Naive thymus-derived CD4-positive, alpha-beta T cell (primary cell): ENCODE results near the gene DCAF10. TPM values are rescaled to one million over a fixed set of nuclear protein-coding genes. Genes with fewer than 3 reads are reported as not detected.
"Not testable (repeated sequence)": the region's sequence is repeated elsewhere in the genome, so short reads cannot be mapped to it uniquely, and the experiment has no call there.

Source experiments
- ATAC-seq: fragments of 150-1000 bp; cut with Tn5 transposase; 2 replicates; pipeline ENCODE4 v1.10.0; 2021; ENCODE audit warnings: mild to moderate bottlenecking, moderate library complexity
- CTCF ChIA-PET: fragments of 350-600 bp; sonication (Branson Sonifier 250); formaldehyde crosslinking; loops from one replicate; lab custom pipeline; 2021; ENCODE audit warnings: antibody characterized with exemption; lab: Charles Lee
- POLR2A ChIA-PET: fragments of 350-600 bp; sonication (Branson Sonifier 250); formaldehyde crosslinking; loops from one replicate; lab custom pipeline; 2021; ENCODE audit warnings: antibody characterized with exemption, inconsistent platforms; lab: Charles Lee
- DNase-seq, 9 donors: peaks; one replicate each; pipeline versions ENCODE4 v3.0.0 to v3.0.0-alpha.2; 2020 to 2022; ENCODE audit warnings: mixed read lengths in 1 of 9
- H3K27ac ChIP-seq: one replicate; pipeline ENCODE4 v1.7.0; 2013; ENCODE audit warnings: mild to moderate bottlenecking, low read depth, low read length, moderate library complexity
- H3K27me3 ChIP-seq, 2 donors: one replicate each; pipeline ENCODE4 v1.7.0; 2013; ENCODE audit warnings: low read length in 2 of 2, mild to moderate bottlenecking in 2 of 2, moderate library complexity in 2 of 2; ENCODE audit not compliant: control insufficient read depth in 2 of 2, insufficient read depth in 2 of 2
- H3K36me3 ChIP-seq, 3 experiments: 1 replicate in 2 of 3; 2 replicates in 1 of 3; pipeline ENCODE4 v1.7.0; 2013; ENCODE audit warnings: low read length in 3 of 3, mild to moderate bottlenecking in 3 of 3, moderate library complexity in 1 of 3; ENCODE audit not compliant: insufficient read depth in 3 of 3, control insufficient read depth in 2 of 3
- H3K4me1 ChIP-seq, 2 donors: one replicate each; pipeline ENCODE4 v1.7.0; 2013; ENCODE audit warnings: low read length in 2 of 2, mild to moderate bottlenecking in 2 of 2, moderate library complexity in 1 of 2; ENCODE audit not compliant: control insufficient read depth in 2 of 2, insufficient read depth in 2 of 2
- H3K4me3 ChIP-seq: 2 replicates; pipeline ENCODE4 v1.7.0; 2013; ENCODE audit warnings: mild to moderate bottlenecking, low read length
- H3K9me3 ChIP-seq, 3 experiments: 1 replicate in 2 of 3; 2 replicates in 1 of 3; pipeline ENCODE4 v1.7.0; 2013; ENCODE audit warnings: low read length in 3 of 3; ENCODE audit not compliant: control insufficient read depth in 2 of 3
- H3K27ac Mint-ChIP-seq, 9 donors: one replicate each; pipeline ENCODE4 v1.8.0; 2020 to 2022; ENCODE audit warnings: mixed read lengths in 9 of 9, mild to moderate bottlenecking in 8 of 9, moderate library complexity in 5 of 9, inconsistent platforms in 2 of 9
- H3K27me3 Mint-ChIP-seq, 5 donors: one replicate each; pipeline ENCODE4 v1.8.0; 2021 to 2022; ENCODE audit warnings: mixed read lengths in 5 of 5, mild to moderate bottlenecking in 1 of 5
- H3K36me3 Mint-ChIP-seq, 5 donors: one replicate each; pipeline ENCODE4 v1.8.0; 2020 to 2022; ENCODE audit warnings: mixed read lengths in 5 of 5, mild to moderate bottlenecking in 3 of 5, inconsistent platforms in 1 of 5
- H3K4me1 Mint-ChIP-seq, 7 donors: one replicate each; pipeline ENCODE4 v1.8.0; 2020 to 2022; ENCODE audit warnings: mixed read lengths in 7 of 7, mild to moderate bottlenecking in 3 of 7, inconsistent platforms in 1 of 7
- H3K4me3 Mint-ChIP-seq, 10 donors: one replicate each; pipeline ENCODE4 v1.8.0; 2020 to 2022; ENCODE audit warnings: mild to moderate bottlenecking in 10 of 10, mixed read lengths in 10 of 10, moderate library complexity in 6 of 10, inconsistent platforms in 2 of 10
- H3K9me3 Mint-ChIP-seq, 11 donors: one replicate each; pipeline ENCODE4 v1.8.0; 2020 to 2022; ENCODE audit warnings: mixed read lengths in 11 of 11, mild to moderate bottlenecking in 4 of 11, inconsistent platforms in 1 of 11, moderate library complexity in 1 of 11
- intact Hi-C, 2 donors: fragments of 100-400 bp; cut with micrococcal nuclease; formaldehyde crosslinking; loops; one replicate each; pipeline ENCODE4 v1.15.1; 2023
- polyA plus RNA-seq, 2 donors: library from polyadenylated mRNA; unstranded; fragments of 300-500 nt; fragmentation: Illumina TruSeq; gene quantifications; one replicate each; pipeline ENCODE4 v1.2.3, GENCODE V29; 2021
- total RNA-seq, 6 experiments: library from RNA in 5 of 6; stranded (reverse) in 5 of 6; gene quantifications; 1 replicate in 5 of 6; 2 replicates in 1 of 6; pipeline ENCODE4 v1.2.3 and lab custom pipeline; 2021 to 2026

The DCAF10 gene
- total and polyA plus RNA-seq, 7 experiments from 2014 or later: 12.1 to 28.6 (median 21.9) TPM

DNA sequence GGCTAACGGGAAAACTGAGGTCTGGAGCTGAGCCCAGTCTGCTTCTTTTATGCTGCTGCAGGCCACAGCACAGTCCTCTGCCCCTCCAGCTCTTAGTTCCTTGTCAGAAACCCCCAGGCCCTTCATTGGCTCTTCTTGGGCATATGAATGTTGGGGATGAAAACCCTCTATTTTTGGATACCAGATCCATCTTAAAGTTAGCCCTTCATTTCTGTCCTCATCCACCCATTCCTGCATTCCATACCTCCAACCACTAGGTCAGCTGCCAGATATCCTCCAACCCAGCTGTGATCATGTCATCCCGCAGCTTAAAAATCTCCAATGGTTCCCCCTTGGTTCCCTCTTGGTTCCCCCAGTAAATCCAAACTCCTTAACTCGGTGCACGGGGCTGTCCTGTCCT is 105.2 kb downstream of the DCAF10 start:
- Histone ChIP-seq H3K4me1 (peaks cover 20 to 22% of the 10 kb centered on the region in 2 donors), H3K9me3 (no peaks in the 10 kb centered on the region), H3K27ac (no peak overlapping the region), H3K36me3 (peaks cover 0 to 5% (median 0%) of the 10 kb centered on the region in 3 experiments), H3K27me3 (no peaks in the 10 kb centered on the region), H3K4me3 (no peak overlapping the region)
- Mint-ChIP-seq H3K27me3 (peaks cover 0 to 4% (median 0%) of the 10 kb centered on the region in 5 donors), H3K36me3 (peaks cover 0 to 2% (median 0%) of the 10 kb centered on the region in 5 donors), H3K27ac (peak overlapping the region in 6 of 9 donors; percentile 20 to 92 (median 64)), H3K9me3 (no peaks in the 10 kb centered on the region), H3K4me3 (peak overlapping the region; percentile 6 to 63 (median 44)), H3K4me1 (peaks cover 16 to 38% (median 29%) of the 10 kb centered on the region in 7 donors)
- intact Hi-C loops: loop anchor here in 1 of 2 donors (2.0 kb wide), 4 partner anchors 105 to 487 kb away; partner anchors contain the start of genes ALDH1B1, DCAF10 and SHB
- DNase-seq (no peak), ATAC-seq (no peak)
- ChIA-PET CTCF (interaction anchor here (1.3 kb wide), 1 partner anchor 153 kb away, joined by 4 read pairs; no protein-coding TSS in a partner anchor), POLR2A (no interaction called here)

GRCh38 chr9:37906312-37907239 is 106.0 kb downstream of the DCAF10 start:
- CTCF ChIA-PET: interaction anchor here (1.3 kb wide), 1 partner anchor 154 kb away, joined by 4 read pairs; no protein-coding TSS in a partner anchor

GRCh38 chr9:37908283-37908682 is 107.7 kb downstream of the DCAF10 start:
- ATAC-seq: no peak
- intact Hi-C loops: no loop called here
- CTCF ChIA-PET: interaction anchor here (0.6 to 0.7 kb wide), 2 partner anchors 178 to 200 kb away, joined by 3 read pairs; no protein-coding TSS in a partner anchor

More at GRCh38 chr9:37906312-37907239, 106.0 kb downstream of the DCAF10 start:
- Histone ChIP-seq H3K27ac (no peak overlapping the region), H3K27me3 (no peaks in the 10 kb centered on the region), H3K4me1 (peaks cover 20 to 22% of the 10 kb centered on the region in 2 donors), H3K36me3 (peaks cover 0 to 5% (median 0%) of the 10 kb centered on the region in 3 experiments), H3K4me3 (no peak overlapping the region), H3K9me3 (no peaks in the 10 kb centered on the region)
- POLR2A ChIA-PET: no interaction called here
- Mint-ChIP-seq H3K27ac (peak overlapping the region in 6 of 9 donors; percentile 27 to 92 (median 74)), H3K27me3 (peaks cover 0 to 4% (median 0%) of the 10 kb centered on the region in 5 donors), H3K36me3 (peaks cover 0 to 2% (median 0%) of the 10 kb centered on the region in 5 donors), H3K9me3 (no peaks in the 10 kb centered on the region), H3K4me1 (peaks cover 16 to 36% (median 29%) of the 10 kb centered on the region in 7 donors), H3K4me3 (peak overlapping the region in 5 of 10 donors; percentile 38 to 54 (median 45))
- no peak for ATAC-seq
- intact Hi-C loops: no loop called here
- no peak for DNase-seq

DNA sequence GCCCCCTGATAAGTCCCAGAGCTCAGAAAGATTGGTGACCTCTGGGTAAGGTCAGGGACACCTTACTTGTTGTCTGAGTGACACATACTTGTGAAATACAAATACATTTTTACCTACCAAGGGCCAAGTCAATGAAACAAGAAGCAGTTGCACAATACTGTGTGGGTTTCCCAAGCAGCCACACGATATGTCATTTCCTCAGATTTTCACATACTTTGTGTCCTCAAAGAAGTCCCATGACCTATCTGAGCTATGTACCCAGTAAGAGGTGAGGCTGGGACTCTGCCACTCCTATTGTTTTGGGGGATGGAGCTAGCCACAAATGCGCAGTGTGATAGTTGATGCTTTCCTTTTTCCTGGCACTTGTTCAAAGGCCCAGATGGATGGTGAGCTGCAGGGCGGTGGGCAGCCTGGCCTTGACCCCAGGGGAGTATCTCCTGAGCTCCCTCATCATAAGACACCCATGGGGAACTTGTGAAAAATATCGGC is 108.1 kb downstream of the DCAF10 start:
- DNase-seq (no peak), ATAC-seq (peak; percentile 28)
- intact Hi-C loops: no loop called here
- ChIA-PET POLR2A (interaction anchor here (0.6 kb wide), 1 partner anchor 592 kb away, joined by 3 read pairs; no protein-coding TSS in a partner anchor), CTCF (interaction anchor here (0.6 to 0.7 kb wide), 2 partner anchors 177 to 200 kb away, joined by 3 read pairs; no protein-coding TSS in a partner anchor)
- Histone ChIP-seq H3K36me3 (peaks cover 0 to 1% (median 0%) of the 10 kb centered on the region in 3 experiments), H3K27me3 (no peaks in the 10 kb centered on the region), H3K4me3 (no peak overlapping the region), H3K4me1 (peaks cover 8% of the 10 kb centered on the region in 2 donors), H3K27ac (no peak overlapping the region), H3K9me3 (no peaks in the 10 kb centered on the region)
- H3K9me3 Mint-ChIP-seq: no peaks in the 10 kb centered on the region
- H3K27me3 Mint-ChIP-seq: peaks cover 0 to 4% (median 0%) of the 10 kb centered on the region in 5 donors
- H3K36me3 Mint-ChIP-seq: peaks cover 0 to 2% (median 0%) of the 10 kb centered on the region in 5 donors
- H3K27ac Mint-ChIP-seq: no peak overlapping the region
- H3K4me1 Mint-ChIP-seq: peaks cover 11 to 21% (median 16%) of the 10 kb centered on the region in 7 donors
- no peak overlapping the region for H3K4me3 Mint-ChIP-seq

More at GRCh38 chr9:37908283-37908682, 107.7 kb downstream of the DCAF10 start:
- no peak for DNase-seq
- no peak overlapping the region for H3K4me3 ChIP-seq
- no peaks in the 10 kb centered on the region for H3K9me3 ChIP-seq
- Mint-ChIP-seq H3K4me1 (peaks cover 9 to 21% (median 14%) of the 10 kb centered on the region in 7 donors), H3K27me3 (peaks cover 0 to 4% (median 0%) of the 10 kb centered on the region in 5 donors), H3K9me3 (no peaks in the 10 kb centered on the region), H3K27ac (no peak overlapping the region), H3K4me3 (no peak overlapping the region), H3K36me3 (peaks cover 0 to 2% (median 0%) of the 10 kb centered on the region in 5 donors)
- no peak overlapping the region for H3K27ac ChIP-seq
- peaks cover 8 to 10% of the 10 kb centered on the region in 2 donors for H3K4me1 ChIP-seq
- H3K36me3 ChIP-seq: peaks cover 0 to 5% (median 0%) of the 10 kb centered on the region in 3 experiments
- H3K27me3 ChIP-seq: no peaks in the 10 kb centered on the region
- POLR2A ChIA-PET: interaction anchor here (0.6 kb wide), 1 partner anchor 592 kb away, joined by 3 read pairs; no protein-coding TSS in a partner anchor

DNA sequence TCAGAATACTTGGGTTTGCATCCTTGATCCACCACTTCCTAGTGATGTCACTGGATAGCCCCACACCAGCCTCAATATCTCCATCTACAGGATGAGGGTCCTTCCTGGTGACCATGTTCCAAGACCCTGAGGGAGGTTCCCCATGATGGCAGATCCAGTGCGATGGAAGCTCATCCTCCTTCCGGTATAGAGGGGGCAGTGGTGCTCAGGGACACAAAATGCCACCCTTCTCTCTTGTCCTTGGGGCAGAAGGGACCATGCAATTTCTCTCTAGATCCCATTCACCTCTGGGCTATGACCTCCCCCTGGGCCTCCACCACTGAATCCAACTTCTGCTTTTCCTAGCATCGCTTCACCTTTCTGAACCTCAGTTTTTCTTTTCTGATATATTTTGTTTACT is 108.7 kb downstream of the DCAF10 start:
- no peak overlapping the region for H3K27ac ChIP-seq
- H3K4me1 ChIP-seq: peaks cover 7 to 8% of the 10 kb centered on the region in 2 donors
- no peak overlapping the region for H3K4me3 Mint-ChIP-seq
- no peak overlapping the region for H3K4me3 ChIP-seq
- H3K27me3 Mint-ChIP-seq: peaks cover 0 to 4% (median 0%) of the 10 kb centered on the region in 5 donors
- no peaks in the 10 kb centered on the region for H3K9me3 ChIP-seq
- H3K9me3 Mint-ChIP-seq: no peaks in the 10 kb centered on the region
- no peak overlapping the region for H3K27ac Mint-ChIP-seq
- H3K36me3 ChIP-seq: no peaks in the 10 kb centered on the region
- H3K36me3 Mint-ChIP-seq: peaks cover 0 to 2% (median 0%) of the 10 kb centered on the region in 5 donors
- ChIA-PET POLR2A (no interaction called here), CTCF (no interaction called here)
- ATAC-seq: no peak
- DNase-seq: no peak
- H3K4me1 Mint-ChIP-seq: peaks cover 11 to 18% (median 15%) of the 10 kb centered on the region in 7 donors
- H3K27me3 ChIP-seq: no peaks in the 10 kb centered on the region
- intact Hi-C loops: no loop called here

GRCh38 chr9:37909836-37910235 is 109.2 kb downstream of the DCAF10 start:
- DNase-seq, H3K27ac ChIP-seq, ATAC-seq, H3K27me3 Mint-ChIP-seq, H3K36me3 ChIP-seq, H3K9me3 Mint-ChIP-seq, H3K9me3 ChIP-seq, H3K4me3 ChIP-seq, H3K27ac Mint-ChIP-seq, H3K4me1 ChIP-seq, H3K4me3 Mint-ChIP-seq, H3K36me3 Mint-ChIP-seq, H3K27me3 ChIP-seq, CTCF ChIA-PET: not testable (repeated sequence)
- intact Hi-C loops: loop anchor here in 1 of 2 donors (5.0 kb wide), 1 partner anchor 428 kb away; no protein-coding TSS in a partner anchor
- POLR2A ChIA-PET: interaction anchor here (0.6 kb wide), 1 partner anchor 162 kb away, joined by 3 read pairs; no protein-coding TSS in a partner anchor
- H3K4me1 Mint-ChIP-seq: peaks cover 6 to 13% (median 10%) of the 10 kb centered on the region in 7 donors
